K562 (cell line): ENCODE data around the gene PLEKHA6. TPM values are rescaled to one million over a fixed set of nuclear protein-coding genes. Genes with fewer than 3 reads are reported as not detected.

Source experiments
- ATAC-seq: fragments of 200-7000 bp; cut with Tn5 transposase; 3 replicates; pipeline ENCODE4 v1.9.1; 2020; ENCODE audit warnings: moderate library complexity
- BruUV-seq: library from RNA; stranded (reverse); fragments of 400-500 nt; replicated peaks from 2 replicates; lab custom pipeline; 2021; lab: Mats Ljungman, UMichigan
- CTCF ChIA-PET: fragments of 300-600 bp; formaldehyde crosslinking; extraction: SDS; loops from one replicate; lab custom pipeline; 2021; ENCODE audit warnings: low intra/inter-chr PET ratio; lab: Yijun Ruan, JAX
- POLR2A ChIA-PET: fragments of 300-600, 350-650 bp; sonication (Branson Sonifier 250); formaldehyde crosslinking; extraction: SDS; loops from one replicate; lab custom pipeline; 2021; ENCODE audit warnings: antibody characterized with exemption, inconsistent platforms; lab: Yijun Ruan, JAX
- DNase-seq, 4 experiments: peaks; one replicate each; pipeline versions ENCODE4 v3.0.0 to v3.0.0-alpha.2; 2011 to 2018; ENCODE audit warnings: low spot score in 3 of 4, mixed read lengths in 3 of 4; ENCODE audit errors: extremely low read depth in 1 of 4
- FAIRE-seq: peaks from 2 replicates; lab custom pipeline; 2011; peaks lifted over from hg19 to GRCh38; lab: Jason Lieb, UNC
- H2AFZ ChIP-seq: 2 replicates; pipeline ENCODE4 v1.6.0; 2011; ENCODE audit warnings: low read depth, low read length, control low read depth, inconsistent platforms
- H3K27ac ChIP-seq: fragments of 200-600 bp; 3 replicates; pipeline ENCODE4 v1.8.0; 2011; ENCODE audit warnings: low read depth, mild to moderate bottlenecking, control low read depth, inconsistent platforms, low read length, moderate library complexity, mixed read lengths; ENCODE audit errors: extremely low read depth
- H3K27me3 ChIP-seq, 2 experiments: fragments of 300-600 bp in 1 of 2; 2 replicates in 1 of 2; 3 replicates in 1 of 2; pipeline versions ENCODE4 v1.6.0 to v1.8.0; 2011; ENCODE audit warnings: inconsistent platforms in 2 of 2, low read length in 2 of 2, mild to moderate bottlenecking in 1 of 2, mixed read lengths in 1 of 2, moderate library complexity in 1 of 2; ENCODE audit not compliant: control insufficient read depth in 2 of 2, insufficient read depth in 2 of 2
- H3K36me3 ChIP-seq: fragments of 300-600 bp; 3 replicates; pipeline ENCODE4 v1.8.0; 2011; ENCODE audit warnings: mild to moderate bottlenecking, low read length, inconsistent platforms; ENCODE audit not compliant: control insufficient read depth, insufficient read depth
- H3K4me1 ChIP-seq, 2 experiments: fragments of 200-600 bp in 1 of 2; replicated peaks in 1 of 2; 2 replicates in 1 of 2; 3 replicates in 1 of 2; pipeline versions ENCODE4 v1.5.1 to v1.8.0; 2011; ENCODE audit warnings: inconsistent platforms in 2 of 2, low read length in 2 of 2, mild to moderate bottlenecking in 1 of 2, mixed read lengths in 1 of 2, moderate library complexity in 1 of 2; ENCODE audit not compliant: control insufficient read depth in 2 of 2, insufficient read depth in 2 of 2
- H3K4me2 ChIP-seq: 2 replicates; pipeline ENCODE4 v1.6.1; 2011; ENCODE audit warnings: low read length, control low read depth, inconsistent platforms, mixed read lengths; ENCODE audit not compliant: insufficient read depth
- H3K4me3 ChIP-seq: fragments of 200-600 bp; sonication (generic), shearing (Covaris generic); 2 replicates; pipeline ENCODE4 v1.5.1; 2016; ENCODE audit warnings: control low read depth, inconsistent platforms
- H3K79me2 ChIP-seq: fragments of 200-600 bp; 3 replicates; pipeline ENCODE4 v1.8.0; 2011; ENCODE audit warnings: low read length, inconsistent platforms; ENCODE audit not compliant: control insufficient read depth, insufficient read depth
- H3K9ac ChIP-seq, 2 experiments: 2 replicates each; pipeline versions ENCODE4 v1.6.0 to v1.6.1; 2011; ENCODE audit warnings: low read depth in 2 of 2, low read length in 2 of 2, control low read depth in 1 of 2, inconsistent platforms in 1 of 2, mild to moderate bottlenecking in 1 of 2, mixed read lengths in 1 of 2; ENCODE audit not compliant: insufficient read depth in 1 of 2
- H3K9me1 ChIP-seq: one replicate; pipeline ENCODE4 v1.6.0; 2011; ENCODE audit warnings: inconsistent platforms, mild to moderate bottlenecking, low read length, moderate library complexity; ENCODE audit not compliant: control insufficient read depth, insufficient read depth
- H3K9me3 ChIP-seq: replicated peaks from 2 replicates; pipeline ENCODE4 v1.5.1; 2011; ENCODE audit warnings: low read depth, low read length, inconsistent platforms; ENCODE audit not compliant: control insufficient read depth, insufficient read depth
- H4K20me1 ChIP-seq: replicated peaks from 2 replicates; pipeline ENCODE4 v1.6.1; 2011; ENCODE audit warnings: low read length, inconsistent platforms, mixed read lengths; ENCODE audit not compliant: control insufficient read depth, insufficient read depth
- CREB1 ChIP-seq, 2 experiments: sonication (generic) in 1 of 2; formaldehyde crosslinking in 1 of 2; IDR thresholded peaks; 2 replicates each; pipeline versions ENCODE4 v1.6.1 to v1.8.0; 2012 to 2022; ENCODE audit warnings: inconsistent platforms in 1 of 2, mild to moderate bottlenecking in 1 of 2, missing genetic modification reagents in 1 of 2, moderate library complexity in 1 of 2
- EP400 ChIP-seq: fragments of 450-650 bp; IDR thresholded peaks from 2 replicates; pipeline ENCODE4 v1.6.1; 2017; ENCODE audit warnings: antibody characterized with exemption, mild to moderate bottlenecking, moderate library complexity
- FUS ChIP-seq: fragments of 200-400 bp; formaldehyde crosslinking; optimal IDR thresholded peaks from 2 replicates; pipeline ENCODE3; 2017; ENCODE audit warnings: low read depth, low read length
- HMG20A ChIP-seq: fragments of 450-650 bp; formaldehyde crosslinking; conservative IDR thresholded peaks from 2 replicates; pipeline ENCODE4 v1.4.0; 2020; ENCODE audit warnings: mild to moderate bottlenecking, mixed read lengths
- KHSRP ChIP-seq: fragments of 450-650 bp; IDR thresholded peaks from 2 replicates; pipeline ENCODE4 v1.6.1; 2017
- MEF2D ChIP-seq: conservative IDR thresholded peaks from 2 replicates; pipeline ENCODE4 v1.6.1; 2016; ENCODE audit warnings: low read depth, missing genetic modification characterization, missing compliant biosample characterization
- NFE2L1 ChIP-seq: fragments of 450-650 bp; IDR thresholded peaks from 2 replicates; pipeline ENCODE4 v1.6.1; 2016; ENCODE audit warnings: missing genetic modification characterization, low read depth, mild to moderate bottlenecking, missing compliant biosample characterization, moderate library complexity, borderline replicate concordance
- NFIX ChIP-seq: fragments of 250-450 bp; sonication (Bioruptor Pico); IDR thresholded peaks from 2 replicates; pipeline ENCODE4 v1.4.0; 2020; ENCODE audit warnings: low read depth, mild to moderate bottlenecking, moderate library complexity
- NFXL1 ChIP-seq: fragments of 450-650 bp; formaldehyde crosslinking; IDR thresholded peaks from 2 replicates; pipeline ENCODE4 v1.4.0; 2021; ENCODE audit warnings: mild to moderate bottlenecking
- POLR2B ChIP-seq: fragments of 450-650 bp; IDR thresholded peaks from 2 replicates; pipeline ENCODE4 v1.6.1; 2018; ENCODE audit warnings: low read depth; ENCODE audit not compliant: partially characterized antibody
- RBM34 ChIP-seq: fragments of 200-400 bp; formaldehyde crosslinking; IDR thresholded peaks from 2 replicates; pipeline ENCODE4 v1.6.1; 2018; ENCODE audit warnings: low read length, borderline replicate concordance; ENCODE audit not compliant: insufficient read depth
- TFAM ChIP-seq: fragments of 250-450 bp; sonication (Bioruptor Pico); conservative IDR thresholded peaks from 2 replicates; pipeline ENCODE4 v1.5.0; 2021; ENCODE audit warnings: mild to moderate bottlenecking, moderate library complexity
- ZNF561 ChIP-seq: fragments of 450-650 bp; formaldehyde crosslinking; conservative IDR thresholded peaks from 2 replicates; pipeline ENCODE4 v1.4.0; 2020; ENCODE audit warnings: mild to moderate bottlenecking, moderate library complexity
- ZNF644 ChIP-seq: fragments of 200-800 bp; sonication (Bioruptor generic); IDR thresholded peaks from 2 replicates; pipeline ENCODE4 v1.6.1; 2016; ENCODE audit warnings: low read depth, missing genetic modification characterization, missing compliant biosample characterization
- WGBS: fragments of 100-300 bp; shearing (Covaris generic); methylation state at CpG from one replicate; pipeline ENCODE4 v1.1.6; 2016; ENCODE audit warnings: low coverage, mixed read lengths; ENCODE audit not compliant: insufficient coverage; ENCODE audit errors: missing lambda C conversion rate; 5-methylcytosine and 5-hydroxymethylcytosine counted together
- in situ Hi-C: fragments of 300-500 bp; cut with MboI; formaldehyde crosslinking; loops from 4 replicates; pipeline ENCODE4 v1.15.0; 2018; ENCODE audit warnings: inconsistent platforms, mixed read lengths
- intact Hi-C: fragments of 100-400 bp; cut with micrococcal nuclease; formaldehyde crosslinking; loops from 2 replicates; pipeline ENCODE4 v1.14.2; 2022
- polyA plus RNA-seq, 8 experiments: library from polyadenylated mRNA; depleted of rRNA in 4 of 8; stranded (reverse) in 5 of 8; unstranded in 3 of 8; fragments of >200 nt; fragmentation: Nextera tagmentation in 2 of 8; fragmentation: Illumina TruSeq in 1 of 8; extraction: Ambion mirVana in 2 of 8; extraction: Trizol in 1 of 8; gene quantifications; 2 replicates each; pipeline versions ENCODE4 v1.2.1 to v1.2.3, GENCODE V29; 2011 to 2014; ENCODE audit warnings: inconsistent platforms in 1 of 8, missing spikeins in 1 of 8
- total RNA-seq, 7 experiments: library from RNA; depleted of rRNA in 6 of 7; stranded (reverse); fragments of >200 nt in 6 of 7; fragmentation: Illumina TruSeq in 2 of 7; extraction: Trizol in 2 of 7; gene quantifications; 2 replicates each; pipeline versions ENCODE4 v1.2.1 to v1.2.3, GENCODE V29; 2011 to 2021; ENCODE audit warnings: low replicate concordance in 1 of 7
- TF ChIP-seq, protein P1 (sequence below): conservative IDR thresholded peaks from 2 replicates; pipeline ENCODE4 v1.6.1; 2011; ENCODE audit warnings: low read depth, mild to moderate bottlenecking, low read length; ENCODE audit not compliant: control insufficient read depth
- TF ChIP-seq, protein P2 (sequence below): fragments of 250-450 bp; sonication (Bioruptor Pico); IDR thresholded peaks from 2 replicates; pipeline ENCODE4 v1.8.0; 2021; ENCODE audit warnings: mild to moderate bottlenecking, moderate library complexity
- TF ChIP-seq, protein P3 (sequence below), 2 experiments: fragments of 450-650 bp in 1 of 2; IDR thresholded peaks; 2 replicates each; pipeline ENCODE4 v1.6.1; 2011 to 2017; ENCODE audit warnings: low read depth in 2 of 2, antibody characterized with exemption in 1 of 2, borderline replicate concordance in 1 of 2, low read length in 1 of 2, mild to moderate bottlenecking in 1 of 2, mixed read lengths in 1 of 2; ENCODE audit not compliant: control insufficient read depth in 1 of 2

Gene PLEKHA6
- total and polyA plus RNA-seq, 9 of the 15 experiments (the other 6 are each of a cell fraction or from before 2014, with no cell fraction given), result under 0.01 to 0.33 (median 0.01) TPM; not detected in 4

DNA sequence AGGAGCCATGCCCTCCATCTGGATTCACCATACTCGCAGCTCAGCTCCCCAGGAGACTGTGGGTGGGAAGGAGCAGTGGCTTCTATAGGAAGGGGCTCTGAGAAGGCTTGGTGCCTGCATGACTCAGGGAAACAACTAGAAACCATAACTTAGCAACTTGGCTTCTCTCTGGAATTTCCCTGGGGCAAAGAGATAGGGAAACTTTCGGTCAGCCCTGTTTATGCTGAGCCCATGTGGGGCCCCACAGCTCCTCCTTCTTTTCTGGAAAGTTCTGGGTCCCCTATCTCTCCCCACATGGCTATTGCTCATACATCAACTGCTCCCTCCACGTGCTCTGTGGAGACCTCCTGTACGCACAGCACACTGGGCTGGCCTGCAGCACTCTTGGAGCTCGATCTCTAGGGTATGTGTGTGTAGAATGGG is 39.3 kb downstream of the PLEKHA6 start:
- Histone ChIP-seq H3K9me1 (peaks cover 3% of the 10 kb centered on the region), H3K4me2 (no peak overlapping the region), H3K79me2 (no peaks in the 10 kb centered on the region), H3K4me1 (peaks cover 0 to 23% of the 10 kb centered on the region in 2 experiments; a peak in 4 of 5 replicates), H4K20me1 (no peaks in the 10 kb centered on the region), H3K9ac (no peak overlapping the region), H3K4me3 (no peak overlapping the region), H3K9me3 (no peaks in the 10 kb centered on the region), H2AFZ (peak overlapping the region; percentile 28), H3K27ac (peak overlapping the region; percentile 2; the same call in 1 of the 3 replicates), H3K27me3 (peaks cover 19 to 60% of the 10 kb centered on the region in 2 experiments), H3K36me3 (no peaks in the 10 kb centered on the region)
- in situ Hi-C loops (no loop called here), intact Hi-C loops (no loop called here)
- WGBS, result 5% methylated on average over 5 of the region's 5 CpGs
- DNase-seq (peak; percentile 26 to 43 (median 37)), ATAC-seq (peak; percentile 75), FAIRE-seq (peak; percentile 69)
- ChIA-PET POLR2A (interaction anchor here (0.6 to 0.8 kb wide), 3 partner anchors 34 to 213 kb away, joined by 3 to 4 read pairs (median 3); no protein-coding TSS in a partner anchor), CTCF (no interaction called here)
- BruUV-seq, result no TSS peak
- TF ChIP-seq NFXL1 (CRISPR knock-in tag) (no peak), NFIX (CRISPR knock-in tag) (no peak), HMG20A (no peak), ZNF561 (CRISPR knock-in tag) (no peak), ZNF644 (tag) (no peak; the same call in 1 of the 2 replicates), FUS (no peak), KHSRP (no peak), CREB1 (IDR thresholded peaks at IDR 0.05) (no peak), CREB1 (CRISPR knock-in tag; IDR thresholded peaks at IDR 0.05) (no peak), MEF2D (tag) (no peak), TFAM (CRISPR knock-in tag) (no peak), POLR2B (no peak), RBM34 (no peak), NFE2L1 (tag) (no peak), EP400 (0 out of 2 replicates have a peak, but pooled peaks have one; percentile 21)
- TF ChIP-seq, protein P1, sequence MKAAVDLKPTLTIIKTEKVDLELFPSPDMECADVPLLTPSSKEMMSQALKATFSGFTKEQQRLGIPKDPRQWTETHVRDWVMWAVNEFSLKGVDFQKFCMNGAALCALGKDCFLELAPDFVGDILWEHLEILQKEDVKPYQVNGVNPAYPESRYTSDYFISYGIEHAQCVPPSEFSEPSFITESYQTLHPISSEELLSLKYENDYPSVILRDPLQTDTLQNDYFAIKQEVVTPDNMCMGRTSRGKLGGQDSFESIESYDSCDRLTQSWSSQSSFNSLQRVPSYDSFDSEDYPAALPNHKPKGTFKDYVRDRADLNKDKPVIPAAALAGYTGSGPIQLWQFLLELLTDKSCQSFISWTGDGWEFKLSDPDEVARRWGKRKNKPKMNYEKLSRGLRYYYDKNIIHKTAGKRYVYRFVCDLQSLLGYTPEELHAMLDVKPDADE, result no peak
- TF ChIP-seq, protein P2, sequence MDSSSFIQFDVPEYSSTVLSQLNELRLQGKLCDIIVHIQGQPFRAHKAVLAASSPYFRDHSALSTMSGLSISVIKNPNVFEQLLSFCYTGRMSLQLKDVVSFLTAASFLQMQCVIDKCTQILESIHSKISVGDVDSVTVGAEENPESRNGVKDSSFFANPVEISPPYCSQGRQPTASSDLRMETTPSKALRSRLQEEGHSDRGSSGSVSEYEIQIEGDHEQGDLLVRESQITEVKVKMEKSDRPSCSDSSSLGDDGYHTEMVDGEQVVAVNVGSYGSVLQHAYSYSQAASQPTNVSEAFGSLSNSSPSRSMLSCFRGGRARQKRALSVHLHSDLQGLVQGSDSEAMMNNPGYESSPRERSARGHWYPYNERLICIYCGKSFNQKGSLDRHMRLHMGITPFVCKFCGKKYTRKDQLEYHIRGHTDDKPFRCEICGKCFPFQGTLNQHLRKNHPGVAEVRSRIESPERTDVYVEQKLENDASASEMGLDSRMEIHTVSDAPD (CRISPR knock-in tag), result no peak
- TF ChIP-seq, protein P3, sequence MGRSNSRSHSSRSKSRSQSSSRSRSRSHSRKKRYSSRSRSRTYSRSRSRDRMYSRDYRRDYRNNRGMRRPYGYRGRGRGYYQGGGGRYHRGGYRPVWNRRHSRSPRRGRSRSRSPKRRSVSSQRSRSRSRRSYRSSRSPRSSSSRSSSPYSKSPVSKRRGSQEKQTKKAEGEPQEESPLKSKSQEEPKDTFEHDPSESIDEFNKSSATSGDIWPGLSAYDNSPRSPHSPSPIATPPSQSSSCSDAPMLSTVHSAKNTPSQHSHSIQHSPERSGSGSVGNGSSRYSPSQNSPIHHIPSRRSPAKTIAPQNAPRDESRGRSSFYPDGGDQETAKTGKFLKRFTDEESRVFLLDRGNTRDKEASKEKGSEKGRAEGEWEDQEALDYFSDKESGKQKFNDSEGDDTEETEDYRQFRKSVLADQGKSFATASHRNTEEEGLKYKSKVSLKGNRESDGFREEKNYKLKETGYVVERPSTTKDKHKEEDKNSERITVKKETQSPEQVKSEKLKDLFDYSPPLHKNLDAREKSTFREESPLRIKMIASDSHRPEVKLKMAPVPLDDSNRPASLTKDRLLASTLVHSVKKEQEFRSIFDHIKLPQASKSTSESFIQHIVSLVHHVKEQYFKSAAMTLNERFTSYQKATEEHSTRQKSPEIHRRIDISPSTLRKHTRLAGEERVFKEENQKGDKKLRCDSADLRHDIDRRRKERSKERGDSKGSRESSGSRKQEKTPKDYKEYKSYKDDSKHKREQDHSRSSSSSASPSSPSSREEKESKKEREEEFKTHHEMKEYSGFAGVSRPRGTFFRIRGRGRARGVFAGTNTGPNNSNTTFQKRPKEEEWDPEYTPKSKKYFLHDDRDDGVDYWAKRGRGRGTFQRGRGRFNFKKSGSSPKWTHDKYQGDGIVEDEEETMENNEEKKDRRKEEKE (IDR thresholded peaks at IDR 0.05; ENCODE audit: borderline replicate concordance in 1 of 2, control insufficient read depth in 1 of 2, low read depth in 2 of 2, low read length in 1 of 2), result no peak
